Right cardiac atrium (tissue), 5 donors: ENCODE results near the gene CACNA1D. TPM values are rescaled to one million over a fixed set of nuclear protein-coding genes. Genes with fewer than 3 reads are reported as not detected.
"Not testable (repeated sequence)": the region's sequence is repeated elsewhere in the genome, so short reads cannot be mapped to it uniquely, and the experiment has no call there.

Source experiments
- ATAC-seq, 2 donors: fragments of 200-7000 bp; cut with Tn5 transposase; one replicate each; pipeline versions ENCODE4 v1.8.0 to v1.9.1; 2020; ENCODE audit warnings: moderate library complexity in 2 of 2, mild to moderate bottlenecking in 1 of 2
- DNase-seq, 3 donors: peaks; one replicate each; pipeline ENCODE4 v3.0.0-alpha.2; 2020
- H3K27ac ChIP-seq: one replicate; pipeline ENCODE4 v1.5.1; 2013; ENCODE audit warnings: mild to moderate bottlenecking, low read length, control low read depth, moderate library complexity
- H3K27me3 ChIP-seq: one replicate; pipeline ENCODE4 v1.6.1; 2013; ENCODE audit not compliant: control insufficient read depth, insufficient read depth
- H3K4me1 ChIP-seq: one replicate; pipeline ENCODE4 v1.6.1; 2013; ENCODE audit warnings: low read length; ENCODE audit not compliant: control insufficient read depth, insufficient read depth
- H3K4me3 ChIP-seq: one replicate; pipeline ENCODE4 v1.5.1; 2013; ENCODE audit warnings: low read length, control low read depth
- H3K9me3 ChIP-seq: one replicate; pipeline ENCODE4 v1.6.1; 2013; ENCODE audit warnings: low read length; ENCODE audit not compliant: control insufficient read depth
- WGBS: extraction: QIAGEN DNeasy Blood & Tissue Kit; methylation state at CpG from one replicate; pipeline ENCODE4 v1.1.7; 2013; 5-methylcytosine and 5-hydroxymethylcytosine counted together
- intact Hi-C, 4 donors: fragments of 100-400 bp; cut with DNase I; formaldehyde crosslinking; loops; one replicate each; pipeline versions ENCODE4 v1.11.0 to v1.14.0; 2022 to 2023
- polyA plus RNA-seq: library from polyadenylated mRNA; stranded (reverse); fragments of 200-250 nt; gene quantifications from one replicate; pipeline ENCODE4 v1.2.3, GENCODE V29; 2013
- total RNA-seq, 4 donors: library from RNA; stranded (reverse); fragmentation: NEBNext Ultra II Directional; extraction: Animal tissue kit (Norgen Biotek cat#: 25700); gene quantifications; one replicate each; pipeline ENCODE4 v1.2.1, GENCODE V29; 2021
- donor health status: healthy with polysubstance abuse.
- donor health status: DM: no; HTN: yes; CAD: no.
- donor health status: DM: no; HTN: no; CAD: no.
- donor health status: DM: no; HTN: yes; CAD: no; lungs with severe emphysema.
- donor health status: DM: yes; HTN: yes; CAD: no.

The CACNA1D gene
- total and polyA plus RNA-seq, 5 donors = 3.7 to 11.3 (median 10.4) TPM

DNA sequence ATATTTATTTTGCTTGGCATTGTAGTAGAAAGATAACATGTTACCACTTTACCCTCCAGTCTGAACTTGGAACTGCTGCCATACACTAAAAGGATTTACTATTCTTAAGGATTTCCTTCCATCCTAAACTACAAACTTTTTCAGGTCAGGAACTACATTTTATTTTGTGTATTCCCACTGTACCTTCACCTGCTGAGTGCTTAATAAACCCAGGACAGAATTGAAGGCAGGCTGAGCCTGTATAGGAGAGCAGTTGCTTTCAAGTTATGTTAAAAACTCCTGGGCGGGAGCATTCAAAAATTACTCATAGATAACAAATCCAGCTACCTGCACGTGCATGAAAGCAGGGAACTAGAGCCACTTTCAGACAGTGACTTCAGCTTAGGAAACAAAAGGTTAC is 58.3 kb downstream of the CACNA1D start:
- ATAC-seq (no peak), DNase-seq (no peak)
- Histone ChIP-seq H3K27ac (no peak overlapping the region), H3K4me1 (no peaks in the 10 kb centered on the region), H3K27me3 (no peaks in the 10 kb centered on the region), H3K4me3 (no peak overlapping the region), H3K9me3 (no peaks in the 10 kb centered on the region)
- 58% methylated on average over 2 of the region's 2 CpGs for WGBS
- intact Hi-C loops = no loop called here

DNA sequence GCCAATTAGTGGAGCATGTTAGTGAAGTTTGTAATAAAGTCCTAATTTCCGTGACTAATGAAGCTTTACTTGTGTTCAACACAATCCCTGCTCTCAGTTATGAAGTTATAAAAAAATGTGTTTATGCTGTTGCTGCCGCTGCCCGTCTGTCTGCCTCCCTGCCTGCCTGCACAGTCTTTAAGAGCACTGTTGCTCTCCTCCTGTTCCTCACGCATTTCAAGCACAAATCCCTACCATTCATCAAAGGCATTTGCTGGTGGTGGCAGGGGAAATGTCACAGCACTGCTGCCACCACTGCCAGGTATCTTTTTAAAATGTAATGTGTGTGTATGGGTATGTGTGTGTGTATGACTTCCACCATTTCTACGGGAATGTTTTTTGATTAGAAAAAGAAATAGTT is 58.8 kb downstream of the CACNA1D start:
- no peak for DNase-seq
- Histone ChIP-seq H3K27me3 (no peaks in the 10 kb centered on the region), H3K4me3 (no peak overlapping the region), H3K9me3 (no peaks in the 10 kb centered on the region), H3K27ac (no peak overlapping the region), H3K4me1 (no peaks in the 10 kb centered on the region)
- 46% methylated on average over 5 of the region's 5 CpGs for WGBS
- intact Hi-C loops = no loop called here
- ATAC-seq = no peak

DNA sequence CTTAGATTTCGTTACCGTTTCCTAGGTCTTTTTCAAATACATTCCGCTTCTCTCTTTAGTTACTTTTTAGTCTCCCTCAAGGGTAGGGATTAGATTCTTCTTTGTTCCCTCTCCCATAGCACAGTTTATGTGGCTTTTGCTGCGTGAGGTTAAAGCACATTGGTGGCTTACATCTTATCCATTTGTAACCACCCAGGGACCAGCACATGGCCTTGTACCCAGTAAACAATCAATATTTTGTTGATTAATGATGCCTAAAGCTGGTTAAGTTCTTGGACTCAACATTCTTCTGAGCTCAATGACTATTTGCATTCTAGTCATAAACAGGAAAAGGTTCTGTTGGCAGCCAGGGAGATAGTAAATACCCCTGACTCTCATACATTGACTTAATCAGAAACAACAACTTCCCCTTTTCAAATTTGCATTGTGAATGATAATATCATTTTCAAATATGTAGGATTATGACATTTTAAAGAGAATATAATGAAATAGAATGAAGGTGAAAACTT is 60.2 kb downstream of the CACNA1D start:
- DNase-seq = no peak

DNA sequence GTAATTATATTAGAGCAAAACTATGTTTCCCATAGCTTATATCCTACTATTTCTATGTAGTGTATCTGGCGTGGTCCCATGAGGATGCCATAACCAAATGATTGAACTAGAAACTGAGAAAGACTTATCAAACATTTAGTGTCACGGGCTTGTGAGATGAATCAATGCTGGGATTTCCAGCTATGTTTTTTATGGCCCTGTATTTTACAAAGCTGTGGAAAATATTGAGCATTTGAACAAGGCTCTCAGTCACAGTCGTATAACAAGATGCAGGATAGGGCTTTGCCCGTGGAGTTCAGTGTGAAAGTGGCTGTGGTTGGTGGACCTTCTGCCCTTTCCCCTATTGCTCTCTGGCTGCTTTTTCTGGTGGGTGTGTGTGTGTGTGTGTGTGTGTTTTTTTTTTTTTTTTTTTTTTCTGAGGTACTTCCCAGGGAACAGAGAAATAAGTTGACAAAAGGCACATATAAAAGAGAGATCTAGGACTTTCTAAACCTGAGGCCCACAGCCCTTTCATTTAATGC is 60.7 kb downstream of the CACNA1D start:
- no peak overlapping the region for H3K4me3 ChIP-seq
- intact Hi-C loops = no loop called here
- ATAC-seq = no peak
- WGBS = 68% methylated on average over 4 of the region's 4 CpGs
- no peak for DNase-seq
- no peak overlapping the region for H3K27ac ChIP-seq
- H3K9me3 ChIP-seq = no peaks in the 10 kb centered on the region
- no peaks in the 10 kb centered on the region for H3K27me3 ChIP-seq
- no peaks in the 10 kb centered on the region for H3K4me1 ChIP-seq

More for the DNA sequence above, 60.2 kb downstream of the CACNA1D start:
- Histone ChIP-seq H3K4me1 (no peaks in the 10 kb centered on the region), H3K27me3 (no peaks in the 10 kb centered on the region), H3K27ac (no peak overlapping the region), H3K4me3 (no peak overlapping the region), H3K9me3 (no peaks in the 10 kb centered on the region)
- intact Hi-C loops = no loop called here
- WGBS = 92% methylated on average over 4 of the region's 4 CpGs
- ATAC-seq = no peak

DNA sequence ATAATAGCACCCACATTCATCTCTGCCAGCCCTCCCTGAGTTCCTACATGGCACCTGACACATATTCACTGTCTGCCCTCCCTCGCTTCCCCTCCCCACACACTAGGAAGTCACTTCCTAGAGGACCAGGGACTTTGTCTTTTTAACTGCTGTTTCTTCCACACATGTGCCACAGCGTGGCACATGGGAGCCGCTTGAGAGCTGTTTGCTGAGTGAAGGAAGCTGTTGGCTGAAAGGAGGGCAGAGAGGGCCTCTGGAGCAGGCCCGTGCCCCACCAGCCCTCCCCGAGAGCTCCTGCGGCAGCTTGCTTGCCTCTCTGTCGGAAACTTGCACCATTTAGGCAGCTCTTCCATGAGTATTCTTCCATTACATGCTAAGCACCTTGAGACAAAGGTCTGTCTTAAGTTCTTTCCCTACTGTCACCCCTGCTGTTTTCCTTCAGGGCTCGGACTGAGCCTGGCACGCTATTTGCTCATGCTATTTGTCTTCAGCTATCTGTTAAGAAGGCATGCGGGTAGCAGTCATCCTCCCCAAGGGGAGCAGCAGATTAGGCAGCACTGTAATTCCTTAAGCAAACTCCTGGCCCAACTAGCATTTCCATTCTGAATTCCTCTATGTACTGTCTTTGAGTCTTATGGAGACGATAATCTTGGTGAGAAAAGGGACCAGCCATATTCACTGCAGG is 72.2 kb downstream of the CACNA1D start:
- peak; percentile 36 to 42 for ATAC-seq
- 54% methylated on average over 11 of the region's 11 CpGs for WGBS
- DNase-seq = no peak
- Histone ChIP-seq H3K4me3 (no peak overlapping the region), H3K27me3 (no peaks in the 10 kb centered on the region), H3K4me1 (no peaks in the 10 kb centered on the region), H3K27ac (no peak overlapping the region), H3K9me3 (no peaks in the 10 kb centered on the region)
- intact Hi-C loops = no loop called here

DNA sequence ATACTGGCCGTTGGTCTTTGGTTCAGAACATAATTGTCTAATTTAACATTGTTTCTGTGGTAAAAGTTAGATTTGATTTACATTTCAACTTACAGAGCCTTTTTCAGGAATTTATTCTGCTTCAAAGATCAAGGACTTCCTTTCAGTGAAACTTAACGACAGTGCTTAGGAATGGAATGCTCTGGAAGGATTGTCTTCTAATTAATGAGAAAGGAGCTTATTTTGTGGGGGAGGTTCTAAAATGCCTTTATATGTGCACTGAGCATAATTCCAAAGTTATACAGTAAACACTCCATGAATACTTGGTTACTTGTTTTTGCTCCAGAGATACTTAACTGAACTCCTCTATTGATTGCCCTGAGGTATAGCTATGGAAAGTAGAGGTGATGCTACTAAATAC is 75.7 kb downstream of the CACNA1D start:
- Histone ChIP-seq H3K9me3 (no peaks in the 10 kb centered on the region), H3K4me1 (no peaks in the 10 kb centered on the region), H3K4me3 (no peak overlapping the region), H3K27ac (no peak overlapping the region), H3K27me3 (no peaks in the 10 kb centered on the region)
- 63% methylated on average over 2 of the region's 2 CpGs for WGBS
- no peak for ATAC-seq
- DNase-seq = no peak
- intact Hi-C loops = no loop called here

DNA sequence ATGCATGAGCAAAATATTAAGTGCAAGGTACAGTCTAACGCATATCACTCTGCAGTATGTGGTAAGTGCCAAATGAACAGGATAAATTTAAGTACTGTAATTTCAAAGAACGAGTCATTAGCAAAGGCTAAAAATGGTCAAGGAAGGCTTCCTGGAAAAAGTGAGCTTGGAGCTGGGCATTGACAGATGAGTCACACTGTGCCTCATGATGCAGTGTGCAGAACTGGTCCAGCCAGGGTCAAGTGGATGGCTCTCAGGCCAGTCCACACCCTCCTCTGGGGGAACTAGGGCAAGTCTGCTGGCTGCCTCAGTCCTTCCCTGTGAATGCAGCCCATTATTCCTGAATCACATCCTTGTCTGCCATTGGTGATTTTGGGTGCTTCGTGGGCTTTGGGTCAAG is 76.3 kb downstream of the CACNA1D start:
- no peak overlapping the region for H3K4me3 ChIP-seq
- H3K4me1 ChIP-seq = no peaks in the 10 kb centered on the region
- 65% methylated on average over 3 of the region's 3 CpGs for WGBS
- ATAC-seq = peak; percentile 46 to 82
- H3K27me3 ChIP-seq = no peaks in the 10 kb centered on the region
- no peaks in the 10 kb centered on the region for H3K9me3 ChIP-seq
- DNase-seq = peak in 2 of 3 donors; percentile 22 to 46
- H3K27ac ChIP-seq = no peak overlapping the region
- intact Hi-C loops = no loop called here

DNA sequence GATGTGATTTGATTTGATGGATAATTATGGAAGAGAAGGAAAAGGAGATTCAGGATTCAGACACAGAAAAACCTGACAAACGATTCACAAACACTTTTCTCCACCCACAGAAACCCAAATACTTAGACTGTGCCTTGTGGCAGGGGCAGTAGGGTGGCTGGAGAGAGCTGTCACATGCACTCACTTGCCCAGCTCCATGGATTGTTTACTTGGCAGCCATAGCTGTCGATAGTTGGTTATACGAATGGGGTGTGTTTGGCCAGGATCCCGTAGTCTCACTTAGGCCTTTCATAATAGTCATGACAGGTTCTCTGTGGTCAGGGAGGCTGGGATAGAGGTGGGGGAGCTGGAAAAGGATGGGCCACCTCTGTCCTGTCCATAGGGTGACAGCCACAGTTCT is 76.9 kb downstream of the CACNA1D start:
- Histone ChIP-seq H3K4me1 (no peaks in the 10 kb centered on the region), H3K27me3 (no peaks in the 10 kb centered on the region), H3K4me3 (no peak overlapping the region), H3K27ac (peak overlapping the region; percentile 21), H3K9me3 (no peaks in the 10 kb centered on the region)
- intact Hi-C loops = no loop called here
- peak in 1 of 3 donors; percentile 16 for DNase-seq
- ATAC-seq = peak; percentile 60 to 71
- WGBS = 48% methylated on average over 4 of the region's 4 CpGs

DNA sequence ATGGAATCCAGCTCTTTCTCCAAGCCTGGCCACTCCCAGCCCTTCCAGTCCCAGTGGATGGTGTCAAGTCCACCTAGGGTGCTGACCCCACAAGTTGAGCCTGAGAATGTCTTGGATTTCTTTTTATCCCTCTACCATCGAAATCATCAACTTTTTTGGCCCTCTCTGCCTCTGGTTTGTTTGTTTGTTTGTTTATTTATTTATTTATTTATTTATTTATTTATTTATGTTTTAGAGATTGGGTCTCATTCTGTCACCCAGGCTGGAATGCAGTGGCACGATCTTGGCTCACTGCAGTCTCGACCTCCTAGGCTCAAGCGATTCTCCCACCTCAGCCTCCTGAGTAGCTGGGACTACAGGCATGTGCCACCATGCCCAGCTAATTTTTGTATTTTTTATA is 77.8 kb downstream of the CACNA1D start:
- ATAC-seq, H3K4me1 ChIP-seq: not testable (repeated sequence)

DNA sequence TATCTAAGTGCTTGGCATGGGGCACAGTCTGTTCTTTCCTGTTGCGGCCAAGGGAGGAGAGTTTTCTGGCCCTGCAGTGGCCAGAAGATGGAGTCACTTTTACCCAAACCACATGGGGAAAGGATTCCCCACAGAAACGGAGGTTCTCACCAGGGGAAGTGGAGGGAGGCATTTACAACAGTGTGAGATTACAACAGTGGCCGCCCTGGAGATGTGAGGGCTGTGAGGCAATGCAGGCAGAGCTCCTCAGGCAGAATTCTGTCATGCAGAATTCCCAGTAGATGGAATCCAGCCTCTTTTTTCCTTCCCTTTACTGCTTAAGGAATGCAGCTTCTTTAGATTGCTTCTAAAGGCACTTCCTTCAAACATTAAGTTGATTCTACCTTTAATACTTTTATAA is 83.1 kb downstream of the CACNA1D start:
- Histone ChIP-seq H3K9me3 (no peaks in the 10 kb centered on the region), H3K27me3 (no peaks in the 10 kb centered on the region), H3K4me1 (no peaks in the 10 kb centered on the region), H3K27ac (no peak overlapping the region), H3K4me3 (no peak overlapping the region)
- intact Hi-C loops = no loop called here
- WGBS = 41% methylated on average over 3 of the region's 3 CpGs
- DNase-seq (no peak), ATAC-seq (no peak)

More for the DNA sequence above, 77.8 kb downstream of the CACNA1D start:
- intact Hi-C loops, DNase-seq, H3K4me3 ChIP-seq, H3K27me3 ChIP-seq, H3K27ac ChIP-seq, H3K9me3 ChIP-seq: not testable (repeated sequence)
- 92% methylated on average over 4 of the region's 4 CpGs for WGBS

DNA sequence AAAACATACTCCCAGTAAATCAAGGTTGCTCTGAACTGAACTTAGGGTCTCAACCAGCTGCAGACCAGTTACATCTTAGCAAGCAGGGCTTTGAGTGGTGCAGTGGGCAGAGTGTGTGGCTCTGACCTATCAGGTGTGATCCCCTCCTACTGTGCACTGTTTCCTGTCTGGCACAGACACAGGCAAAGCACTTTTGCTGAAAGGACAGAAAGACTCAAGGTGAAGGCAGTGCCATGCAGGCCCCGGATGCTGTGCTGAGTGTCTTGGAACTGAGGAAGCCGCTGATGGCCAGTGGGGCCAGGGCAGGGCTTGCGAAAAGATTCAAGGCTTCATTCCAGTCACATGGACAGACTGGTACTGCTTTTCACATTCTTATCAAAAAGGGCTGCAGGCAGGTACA is 85.2 kb downstream of the CACNA1D start:
- DNase-seq (no peak), ATAC-seq (no peak)
- Histone ChIP-seq H3K4me3 (no peak overlapping the region), H3K27ac (no peak overlapping the region), H3K4me1 (no peaks in the 10 kb centered on the region), H3K9me3 (no peaks in the 10 kb centered on the region), H3K27me3 (no peaks in the 10 kb centered on the region)
- intact Hi-C loops = no loop called here
- 84% methylated on average over 3 of the region's 3 CpGs for WGBS
